IMR-90 (cell line): ENCODE measurements around the gene PRR9. TPM values are rescaled to one million over a fixed set of nuclear protein-coding genes. Genes with fewer than 3 reads are reported as not detected.

Experiments used
- ATAC-seq: fragments of 200-7000 bp; cut with Tn5 transposase; 2 replicates; pipeline ENCODE4 v1.9.1; 2020; ENCODE audit warnings: low read depth, mild to moderate bottlenecking, moderate library complexity
- BruUV-seq: library from RNA; stranded (reverse); fragments of 400-500 nt; replicated peaks from 2 replicates; lab custom pipeline; 2021; lab: Mats Ljungman, UMichigan
- CTCF ChIA-PET: fragments of 300-600 bp; formaldehyde crosslinking; extraction: SDS; loops from one replicate; lab custom pipeline; 2021; ENCODE audit warnings: antibody characterized with exemption; lab: Yijun Ruan, JAX
- POLR2A ChIA-PET: fragments of 300-600 bp; sonication (Branson Sonifier 250); formaldehyde crosslinking; loops from one replicate; lab custom pipeline; 2022; ENCODE audit warnings: antibody characterized with exemption; ENCODE audit not compliant: unreplicated experiment; lab: Charles Lee
- DNase-seq: peaks from one replicate; pipeline ENCODE4 v3.0.0; 2013
- H2AFZ ChIP-seq: replicated peaks from 2 replicates; pipeline ENCODE3; 2013; ENCODE audit warnings: low read length, mild to moderate bottlenecking; ENCODE audit not compliant: poor library complexity
- H2AK5ac ChIP-seq: 2 replicates; pipeline ENCODE4 v1.6.1; 2013; ENCODE audit warnings: low read depth, low read length, inconsistent platforms
- H2AK9ac ChIP-seq: replicated peaks from 2 replicates; pipeline ENCODE3; 2013; ENCODE audit warnings: mild to moderate bottlenecking, low read depth, low read length, moderate library complexity; ENCODE audit not compliant: poor library complexity
- H2BK120ac ChIP-seq: 2 replicates; pipeline ENCODE4 v1.6.1; 2013; ENCODE audit warnings: low read depth, low read length, inconsistent platforms
- H2BK15ac ChIP-seq: 3 replicates; pipeline ENCODE4 v1.6.1; 2013; ENCODE audit warnings: low read depth, low read length, inconsistent platforms
- H2BK20ac ChIP-seq: 2 replicates; pipeline ENCODE4 v1.6.1; 2013; ENCODE audit warnings: low read depth, mild to moderate bottlenecking, inconsistent platforms, low read length, moderate library complexity
- H2BK5ac ChIP-seq: 2 replicates; pipeline ENCODE4 v1.6.1; 2013; ENCODE audit warnings: mild to moderate bottlenecking, low read depth, low read length, inconsistent platforms; ENCODE audit not compliant: poor library complexity, severe bottlenecking
- H3K14ac ChIP-seq: replicated peaks from 2 replicates; pipeline ENCODE4 v1.6.1; 2013; ENCODE audit warnings: low read depth, low read length, inconsistent platforms
- H3K18ac ChIP-seq: 2 replicates; pipeline ENCODE4 v1.6.1; 2013; ENCODE audit warnings: low read depth, low read length, control low read depth
- H3K23ac ChIP-seq: 2 replicates; pipeline ENCODE4 v1.6.1; 2013; ENCODE audit warnings: low read depth, low read length, inconsistent platforms
- H3K27ac ChIP-seq: 2 replicates; pipeline ENCODE4 v1.5.1; 2013; ENCODE audit warnings: mild to moderate bottlenecking, control low read depth, low read length; ENCODE audit not compliant: insufficient read depth
- H3K27me3 ChIP-seq: 2 replicates; pipeline ENCODE4 v1.6.1; 2013; ENCODE audit warnings: low read length; ENCODE audit not compliant: control insufficient read depth, insufficient read depth
- H3K36me3 ChIP-seq: 2 replicates; pipeline ENCODE4 v1.6.1; 2013; ENCODE audit warnings: low read length, mixed read lengths; ENCODE audit not compliant: control insufficient read depth, insufficient read depth
- H3K4ac ChIP-seq: 2 replicates; pipeline ENCODE4 v1.6.1; 2013; ENCODE audit warnings: low read depth, low read length, inconsistent platforms
- H3K4me1 ChIP-seq: 2 replicates; pipeline ENCODE4 v1.6.1; 2013; ENCODE audit warnings: low read length, mixed read lengths; ENCODE audit not compliant: control insufficient read depth, insufficient read depth
- H3K4me2 ChIP-seq: 2 replicates; pipeline ENCODE4 v1.6.1; 2013; ENCODE audit warnings: low read depth, mild to moderate bottlenecking, control low read depth, low read length, moderate library complexity
- H3K4me3 ChIP-seq: 2 replicates; pipeline ENCODE4 v1.5.1; 2013; ENCODE audit warnings: low read depth, mild to moderate bottlenecking, control low read depth, low read length, moderate library complexity; ENCODE audit not compliant: insufficient read depth
- H3K56ac ChIP-seq: 2 replicates; pipeline ENCODE4 v1.6.1; 2013; ENCODE audit warnings: low read length, inconsistent platforms; ENCODE audit not compliant: insufficient read depth; ENCODE audit errors: extremely low read depth
- H3K79me1 ChIP-seq, 2 experiments: 2 replicates each; pipeline ENCODE4 v1.6.1; 2013; ENCODE audit warnings: low read length in 2 of 2, inconsistent platforms in 1 of 2, low read depth in 1 of 2
- H3K9ac ChIP-seq: 2 replicates; pipeline ENCODE4 v1.6.1; 2013; ENCODE audit warnings: low read depth, low read length, control low read depth
- H3K9me1 ChIP-seq: 2 replicates; pipeline ENCODE4 v1.6.1; 2013; ENCODE audit warnings: low read length, inconsistent platforms; ENCODE audit not compliant: insufficient read depth
- H3K9me3 ChIP-seq: 2 replicates; pipeline ENCODE4 v1.6.1; 2013; ENCODE audit warnings: low read length; ENCODE audit not compliant: control insufficient read depth, insufficient read depth
- H4K20me1 ChIP-seq: 2 replicates; pipeline ENCODE4 v1.6.1; 2013; ENCODE audit warnings: low read length, inconsistent platforms; ENCODE audit not compliant: insufficient read depth
- H4K5ac ChIP-seq: 2 replicates; pipeline ENCODE4 v1.6.1; 2013; ENCODE audit warnings: mild to moderate bottlenecking, low read depth, low read length, control low read depth
- H4K8ac ChIP-seq, 2 experiments: 2 replicates each; pipeline ENCODE4 v1.6.1; 2013; ENCODE audit warnings: low read depth in 2 of 2, low read length in 2 of 2, control low read depth in 1 of 2, inconsistent platforms in 1 of 2
- H4K91ac ChIP-seq: 2 replicates; pipeline ENCODE4 v1.6.1; 2013; ENCODE audit warnings: low read depth, low read length, inconsistent platforms; ENCODE audit not compliant: insufficient read depth
- BHLHE40 ChIP-seq: fragments of 150-350 bp; IDR thresholded peaks from 2 replicates; pipeline ENCODE4 v1.6.1; 2016; ENCODE audit warnings: mild to moderate bottlenecking, low read depth, low read length
- CEBPB ChIP-seq: IDR thresholded peaks from 2 replicates; pipeline ENCODE4 v1.6.1; 2012; ENCODE audit warnings: low read depth, low read length, improper control_type of control experiment
- CHD1 ChIP-seq: IDR thresholded peaks from 2 replicates; pipeline ENCODE4 v1.6.1; 2012; ENCODE audit warnings: low read depth, low read length, improper control_type of control experiment
- FOS ChIP-seq: fragments of 150-350 bp; IDR thresholded peaks from 2 replicates; pipeline ENCODE4 v1.6.1; 2016; ENCODE audit warnings: low read depth, low read length
- MAFK ChIP-seq: IDR thresholded peaks from 2 replicates; pipeline ENCODE4 v1.6.1; 2012; ENCODE audit warnings: low read depth, low read length, improper control_type of control experiment
- MAZ ChIP-seq: IDR thresholded peaks from 2 replicates; pipeline ENCODE4 v1.6.1; 2012; ENCODE audit warnings: low read depth, mild to moderate bottlenecking, low read length, improper control_type of control experiment, moderate library complexity, borderline replicate concordance
- MXI1 ChIP-seq: IDR thresholded peaks from 2 replicates; pipeline ENCODE4 v1.6.1; 2012; ENCODE audit warnings: low read depth, mild to moderate bottlenecking, low read length, moderate library complexity, borderline replicate concordance
- NFE2L2 ChIP-seq: fragments of 150-350 bp; IDR thresholded peaks from 2 replicates; pipeline ENCODE4 v1.6.1; 2016; ENCODE audit warnings: low read depth, mild to moderate bottlenecking, low read length
- POLR2A ChIP-seq: IDR thresholded peaks from 2 replicates; pipeline ENCODE4 v1.6.1; 2012; ENCODE audit warnings: mild to moderate bottlenecking, low read depth, low read length
- RAD21 ChIP-seq: IDR thresholded peaks from 2 replicates; pipeline ENCODE4 v1.6.1; 2012; ENCODE audit warnings: low read length, improper control_type of control experiment
- RCOR1 ChIP-seq: IDR thresholded peaks from 2 replicates; pipeline ENCODE4 v1.6.1; 2012; ENCODE audit warnings: mild to moderate bottlenecking, low read length, improper control_type of control experiment; ENCODE audit not compliant: insufficient replicate concordance
- RFX5 ChIP-seq: IDR thresholded peaks from 2 replicates; pipeline ENCODE4 v1.8.0; 2012; ENCODE audit warnings: low read depth, mild to moderate bottlenecking, low read length, moderate library complexity
- SMC3 ChIP-seq: fragments of 150-350 bp; IDR thresholded peaks from 2 replicates; pipeline ENCODE4 v1.6.1; 2016; ENCODE audit warnings: low read depth, mild to moderate bottlenecking, antibody characterized with exemption, low read length, moderate library complexity
- dilution Hi-C: fragments of 300-500 bp; cut with HindIII; formaldehyde crosslinking; loops from one replicate; pipeline ENCODE4 v1.14.3; 2018; ENCODE audit warnings: low sequenced_read_pairs; ENCODE audit not compliant: unreplicated experiment
- in situ Hi-C: fragments of 300-500 bp; cut with MboI; formaldehyde crosslinking; loops from 3 replicates; pipeline ENCODE4 v1.14.3; 2019; ENCODE audit warnings: low sequenced_read_pairs, inconsistent platforms, mixed read lengths
- intact Hi-C: fragments of 100-400 bp; cut with micrococcal nuclease; formaldehyde crosslinking; loops from 2 replicates; pipeline ENCODE4 v1.10.0; 2022
- polyA plus RNA-seq, 3 experiments: library from polyadenylated mRNA; depleted of rRNA; stranded (reverse); fragments of >200 nt; gene quantifications; 2 replicates each; pipeline ENCODE4 v1.2.3, GENCODE V29; 2012; ENCODE audit warnings: low replicate concordance in 1 of 3
- total RNA-seq: library from RNA; depleted of rRNA; stranded (reverse); fragments of >200 nt; gene quantifications from 2 replicates; pipeline ENCODE4 v1.2.3, GENCODE V29; 2012
- TF ChIP-seq, protein P1 (sequence below): conservative IDR thresholded peaks from 2 replicates; pipeline ENCODE4 v1.5.1; 2012; ENCODE audit warnings: mild to moderate bottlenecking, low read depth, low read length, improper control_type of control experiment
- TF ChIP-seq, protein P2 (sequence below): fragments of 150-350 bp; IDR thresholded peaks from 2 replicates; pipeline ENCODE4 v1.6.1; 2016; ENCODE audit warnings: low read depth, mild to moderate bottlenecking, low read length, moderate library complexity, borderline replicate concordance
- TF ChIP-seq, protein P3 (sequence below): fragments of 150-350 bp; IDR thresholded peaks from 2 replicates; pipeline ENCODE4 v1.6.1; 2017; ENCODE audit warnings: mild to moderate bottlenecking, antibody characterized with exemption, low read length, low read depth

The PRR9 gene
- total and polyA plus RNA-seq, 2 of the 4 experiments (the other 2 are of a cell fraction) = not detected

DNA sequence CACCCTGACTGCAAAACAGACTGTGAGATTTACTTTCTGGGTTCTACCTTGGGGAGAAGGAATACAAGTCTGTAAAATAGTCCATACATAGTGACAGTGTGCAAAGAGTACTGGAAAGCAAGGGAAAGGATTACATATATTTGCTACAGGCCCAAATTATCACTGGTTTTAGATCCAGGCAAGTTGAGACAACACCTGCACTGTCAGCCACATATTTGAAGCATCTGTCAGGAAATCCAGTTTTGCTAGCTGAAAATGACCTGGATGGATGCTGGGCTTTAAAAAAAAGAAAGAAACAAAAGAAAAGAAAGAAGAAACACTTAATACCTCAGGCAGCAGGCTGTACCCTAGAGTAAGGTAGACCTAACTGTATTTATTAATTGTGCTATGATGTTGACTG lies 42.8 kb upstream of the PRR9 start:
- Histone ChIP-seq H3K4me2 (no peak overlapping the region), H2AFZ (no peak overlapping the region), H3K18ac (no peak overlapping the region), H3K9me1 (no peaks in the 10 kb centered on the region), H3K9ac (no peak overlapping the region), H3K9me3 (no peaks in the 10 kb centered on the region), H2BK20ac (no peak overlapping the region), H3K27ac (no peak overlapping the region), H3K56ac (no peak overlapping the region), H3K36me3 (no peaks in the 10 kb centered on the region), H2BK5ac (no peak overlapping the region), H3K23ac (no peak overlapping the region), H3K4me3 (no peak overlapping the region), H2BK120ac (no peak overlapping the region), H3K27me3 (no peaks in the 10 kb centered on the region), H2BK15ac (no peak overlapping the region), H2AK9ac (no peak overlapping the region), H2AK5ac (no peak overlapping the region), H4K91ac (no peak overlapping the region), H4K8ac (no peak overlapping the region), H3K79me1 (no peaks in the 10 kb centered on the region), H4K20me1 (no peaks in the 10 kb centered on the region), H3K4ac (no peak overlapping the region), H3K4me1 (no peaks in the 10 kb centered on the region), H3K14ac (no peak overlapping the region), H4K5ac (no peak overlapping the region)
- ATAC-seq = no peak
- dilution Hi-C loops = no loop called here
- in situ Hi-C loops = no loop called here
- TF ChIP-seq RFX5 = no peak
- no peak for TF ChIP-seq FOS
- no peak for TF ChIP-seq NFE2L2
- TF ChIP-seq, protein P1, sequence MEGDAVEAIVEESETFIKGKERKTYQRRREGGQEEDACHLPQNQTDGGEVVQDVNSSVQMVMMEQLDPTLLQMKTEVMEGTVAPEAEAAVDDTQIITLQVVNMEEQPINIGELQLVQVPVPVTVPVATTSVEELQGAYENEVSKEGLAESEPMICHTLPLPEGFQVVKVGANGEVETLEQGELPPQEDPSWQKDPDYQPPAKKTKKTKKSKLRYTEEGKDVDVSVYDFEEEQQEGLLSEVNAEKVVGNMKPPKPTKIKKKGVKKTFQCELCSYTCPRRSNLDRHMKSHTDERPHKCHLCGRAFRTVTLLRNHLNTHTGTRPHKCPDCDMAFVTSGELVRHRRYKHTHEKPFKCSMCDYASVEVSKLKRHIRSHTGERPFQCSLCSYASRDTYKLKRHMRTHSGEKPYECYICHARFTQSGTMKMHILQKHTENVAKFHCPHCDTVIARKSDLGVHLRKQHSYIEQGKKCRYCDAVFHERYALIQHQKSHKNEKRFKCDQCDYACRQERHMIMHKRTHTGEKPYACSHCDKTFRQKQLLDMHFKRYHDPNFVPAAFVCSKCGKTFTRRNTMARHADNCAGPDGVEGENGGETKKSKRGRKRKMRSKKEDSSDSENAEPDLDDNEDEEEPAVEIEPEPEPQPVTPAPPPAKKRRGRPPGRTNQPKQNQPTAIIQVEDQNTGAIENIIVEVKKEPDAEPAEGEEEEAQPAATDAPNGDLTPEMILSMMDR = no peak
- no peak for TF ChIP-seq SMC3
- no peak for TF ChIP-seq CHD1
- no peak for TF ChIP-seq CEBPB
- no peak for TF ChIP-seq BHLHE40
- TF ChIP-seq RCOR1 = no peak
- TF ChIP-seq POLR2A = no peak
- TF ChIP-seq MAFK = no peak
- no peak for TF ChIP-seq MXI1
- TF ChIP-seq, protein P2, sequence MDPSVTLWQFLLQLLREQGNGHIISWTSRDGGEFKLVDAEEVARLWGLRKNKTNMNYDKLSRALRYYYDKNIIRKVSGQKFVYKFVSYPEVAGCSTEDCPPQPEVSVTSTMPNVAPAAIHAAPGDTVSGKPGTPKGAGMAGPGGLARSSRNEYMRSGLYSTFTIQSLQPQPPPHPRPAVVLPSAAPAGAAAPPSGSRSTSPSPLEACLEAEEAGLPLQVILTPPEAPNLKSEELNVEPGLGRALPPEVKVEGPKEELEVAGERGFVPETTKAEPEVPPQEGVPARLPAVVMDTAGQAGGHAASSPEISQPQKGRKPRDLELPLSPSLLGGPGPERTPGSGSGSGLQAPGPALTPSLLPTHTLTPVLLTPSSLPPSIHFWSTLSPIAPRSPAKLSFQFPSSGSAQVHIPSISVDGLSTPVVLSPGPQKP = no peak
- TF ChIP-seq, protein P3, sequence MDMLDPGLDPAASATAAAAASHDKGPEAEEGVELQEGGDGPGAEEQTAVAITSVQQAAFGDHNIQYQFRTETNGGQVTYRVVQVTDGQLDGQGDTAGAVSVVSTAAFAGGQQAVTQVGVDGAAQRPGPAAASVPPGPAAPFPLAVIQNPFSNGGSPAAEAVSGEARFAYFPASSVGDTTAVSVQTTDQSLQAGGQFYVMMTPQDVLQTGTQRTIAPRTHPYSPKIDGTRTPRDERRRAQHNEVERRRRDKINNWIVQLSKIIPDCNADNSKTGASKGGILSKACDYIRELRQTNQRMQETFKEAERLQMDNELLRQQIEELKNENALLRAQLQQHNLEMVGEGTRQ = no peak
- no peak for TF ChIP-seq RAD21
- TF ChIP-seq MAZ = no peak
- no peak for DNase-seq
- ChIA-PET CTCF (no interaction called here), POLR2A (no interaction called here)
- no TSS peak for BruUV-seq
- intact Hi-C loops = no loop called here
